Hypothalamus (tissue), 51 donors: ENCODE results near the gene KCNG3.
"Not testable (repeated sequence)": the region's sequence is repeated elsewhere in the genome, so short reads cannot be mapped to it uniquely, and the experiment has no call there.

Experiments used
- DNase-seq, 51 donors: peaks; one replicate each; lab custom pipeline; 2025; lab: John Stamatoyannopoulos, UW

The KCNG3 gene

DNA sequence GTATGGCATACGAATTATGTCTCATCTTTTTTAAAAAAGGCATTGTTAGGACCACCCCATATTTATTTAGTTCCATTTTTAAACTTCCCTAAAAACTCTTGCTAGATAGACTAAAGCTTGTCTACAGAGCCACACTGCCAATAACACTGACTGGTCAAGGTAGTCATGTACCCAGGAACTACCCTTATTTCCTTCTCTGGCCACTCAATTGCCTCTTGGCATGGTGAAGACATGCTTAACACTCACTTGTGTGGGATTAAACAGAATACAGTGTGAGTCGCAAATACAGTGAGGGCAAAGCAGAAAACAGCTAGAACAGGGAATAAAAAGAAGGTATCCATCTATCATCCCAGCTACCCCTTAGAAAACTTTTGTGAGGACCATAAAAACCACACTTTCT, 57.4 kb downstream of the KCNG3 start:
- DNase-seq: no peak

DNA sequence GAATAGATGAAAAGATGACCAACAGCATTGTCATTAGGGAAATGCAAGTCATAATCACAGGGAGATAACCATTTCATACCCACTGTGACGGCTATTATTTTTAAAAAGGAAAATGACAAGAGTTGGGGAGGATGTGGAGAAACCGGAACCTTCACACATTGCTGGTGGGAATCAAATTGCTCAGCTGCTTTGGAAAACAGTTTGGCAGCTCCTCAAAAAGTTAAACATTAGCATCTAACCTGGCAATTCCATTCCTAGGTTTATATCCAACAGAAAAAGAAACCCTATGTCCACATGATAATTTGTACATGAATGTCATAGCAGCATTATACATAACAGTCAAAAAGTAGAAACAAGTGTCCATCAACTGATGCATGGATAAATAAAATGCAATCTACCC, 58.2 kb downstream of the KCNG3 start:
- DNase-seq: no peak

DNA sequence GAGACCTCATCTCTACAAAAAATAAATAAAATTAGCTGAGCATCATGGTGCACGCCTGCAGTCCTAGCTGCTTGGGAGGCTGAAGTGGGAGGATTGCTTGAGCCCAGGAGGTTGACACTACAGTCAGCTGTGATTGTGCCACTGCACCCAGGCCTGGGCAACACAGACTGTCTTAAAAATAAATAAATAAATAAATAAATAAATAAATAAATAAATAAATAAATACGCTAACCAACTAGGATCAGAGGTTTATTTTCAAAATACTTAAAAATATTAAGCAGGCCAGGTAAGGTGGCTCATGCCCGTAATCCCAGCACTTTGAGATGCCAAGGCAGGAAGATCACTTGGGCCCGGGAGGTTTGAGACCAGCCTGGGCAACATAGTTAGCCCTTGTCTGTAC, 63.6 kb downstream of the KCNG3 start:
- DNase-seq: no peak

DNA sequence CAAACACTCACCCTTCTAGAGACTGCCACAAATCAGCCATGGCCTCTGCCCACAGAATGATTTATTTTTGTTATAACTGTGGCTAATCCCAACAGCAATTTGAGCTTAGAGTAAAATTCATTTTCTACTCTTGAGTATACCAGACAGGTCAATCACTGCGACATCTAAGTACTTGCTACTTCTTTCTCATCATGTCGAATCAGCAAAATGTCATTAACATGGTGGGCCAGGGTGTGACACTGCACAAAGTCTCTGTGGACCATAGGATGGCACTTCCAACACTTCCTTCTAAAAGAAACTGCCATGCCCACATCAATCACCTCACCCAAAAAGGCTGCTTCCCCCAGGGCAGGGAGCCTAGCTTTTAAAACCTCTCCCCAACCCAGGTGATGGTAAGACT, 64.4 kb downstream of the KCNG3 start:
- no peak for DNase-seq

DNA sequence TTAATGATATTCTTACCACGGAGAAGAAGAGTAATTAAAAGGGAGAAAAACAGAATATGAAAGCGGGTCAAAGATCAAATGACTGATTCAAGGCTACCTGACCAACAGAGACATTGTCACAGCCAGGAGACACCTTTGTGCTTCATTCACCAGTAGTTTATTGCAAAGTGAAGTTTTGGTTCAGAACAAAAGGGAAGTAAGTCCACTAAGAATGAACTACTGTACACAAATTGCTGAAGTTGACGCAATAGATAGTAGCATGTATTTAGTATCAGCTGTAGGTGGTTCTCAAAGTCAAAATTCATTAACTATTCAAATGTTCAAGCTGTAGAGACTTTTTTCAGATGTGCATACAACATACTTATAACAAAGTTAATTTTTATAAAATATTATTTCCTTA, 68.1 kb downstream of the KCNG3 start:
- DNase-seq: no peak

DNA sequence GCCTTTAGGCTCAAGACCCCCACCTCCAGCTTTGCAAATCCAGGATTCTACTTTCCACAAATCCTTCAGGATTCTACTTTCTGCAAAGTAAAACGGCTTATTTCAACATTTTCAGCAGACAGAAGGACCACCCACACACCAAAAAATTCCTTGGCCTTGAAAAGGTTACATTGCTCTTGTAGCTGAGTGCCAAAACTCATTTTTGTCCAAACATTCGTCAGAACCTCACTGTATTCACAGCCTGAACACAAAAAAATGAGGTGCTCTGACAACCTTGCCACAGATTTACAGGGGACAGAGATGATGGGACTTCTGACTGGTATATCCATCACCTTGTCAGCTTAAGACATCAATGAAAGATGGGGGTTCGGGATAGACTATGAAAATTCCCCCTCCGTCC, 69.7 kb downstream of the KCNG3 start:
- DNase-seq: no peak

DNA sequence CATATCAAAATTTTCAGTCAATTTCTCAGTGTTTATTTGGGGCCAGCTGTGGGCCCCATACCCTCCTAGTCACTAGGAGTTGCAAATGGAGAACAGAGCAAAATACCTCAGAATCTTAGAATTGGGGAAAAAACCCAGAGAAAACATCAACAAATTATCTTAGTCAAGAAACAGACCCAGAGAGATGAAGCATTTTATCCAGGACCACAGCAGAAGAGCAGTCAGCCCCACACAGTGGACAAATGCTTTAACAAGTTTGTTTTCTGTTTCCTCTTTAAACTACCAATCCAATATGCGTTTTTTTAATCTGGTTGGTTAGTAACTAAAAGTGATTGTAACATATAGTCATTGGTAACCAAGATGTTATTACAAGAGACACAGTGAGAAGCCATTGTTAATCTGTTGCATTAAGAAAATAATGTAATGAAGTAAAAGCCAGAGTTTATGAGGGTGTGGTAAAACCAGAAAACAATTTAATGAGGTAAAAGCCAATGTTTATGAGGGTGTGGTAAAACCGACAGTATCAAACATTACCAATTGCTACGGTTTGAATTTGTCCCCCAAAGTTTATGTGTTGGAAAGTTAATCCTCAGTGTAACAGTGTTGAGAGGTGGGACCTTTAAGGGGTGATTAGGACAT, 72.1 kb downstream of the KCNG3 start:
- no peak for DNase-seq

DNA sequence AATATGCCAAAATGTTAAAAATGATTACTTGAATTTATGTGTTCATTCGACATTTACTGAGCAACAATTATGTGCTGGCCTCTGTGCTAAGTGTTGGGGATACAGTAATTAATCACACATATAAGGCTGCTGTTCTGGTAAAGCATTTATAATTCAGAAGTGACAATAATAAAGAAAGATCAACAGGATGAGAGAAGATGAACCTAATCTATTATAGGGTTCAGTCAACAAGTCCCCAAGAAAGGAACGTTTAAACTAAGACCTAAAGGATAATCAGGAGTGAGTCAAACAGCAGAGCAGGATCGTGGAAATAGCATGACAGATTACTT, 72.7 kb downstream of the KCNG3 start:
- DNase-seq: no peak

DNA sequence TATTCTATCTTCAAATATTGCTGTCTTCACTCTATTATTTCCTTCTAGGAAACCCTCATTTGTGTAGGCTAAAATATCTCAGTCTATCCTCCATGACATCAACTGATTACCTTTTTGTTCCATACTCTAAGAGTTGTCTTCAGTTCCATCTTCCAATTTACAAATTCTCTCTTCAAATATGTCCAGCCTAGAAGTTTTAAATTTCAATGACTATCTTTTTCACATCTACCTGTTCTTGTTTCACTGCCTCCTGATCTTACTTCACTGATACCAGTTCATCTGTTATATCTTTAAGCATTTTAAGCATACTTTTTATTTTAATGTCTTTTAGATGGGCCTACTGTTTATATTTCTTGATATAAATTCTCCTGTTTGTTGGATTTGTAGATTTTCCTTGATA, 79.1 kb downstream of the KCNG3 start:
- no peak for DNase-seq

DNA sequence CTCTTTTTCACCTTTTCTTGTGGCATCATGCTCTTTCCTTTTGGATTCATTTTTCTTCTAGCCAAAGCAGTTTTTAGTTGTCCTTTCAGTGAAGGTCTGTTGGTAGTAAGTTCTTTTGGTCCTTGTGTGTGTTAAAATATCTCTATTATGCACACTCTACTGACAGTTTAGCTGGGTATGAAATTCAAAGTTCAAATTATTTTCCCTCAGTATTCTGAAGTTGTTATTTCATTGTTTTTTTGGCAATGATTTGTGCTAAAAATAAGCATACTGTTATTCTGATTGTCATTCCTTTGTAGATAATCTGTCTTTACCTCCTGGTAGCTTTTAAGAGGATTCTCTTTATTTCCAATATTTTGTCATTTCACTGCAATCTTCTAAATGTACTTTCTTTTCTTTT, 79.6 kb downstream of the KCNG3 start:
- no peak for DNase-seq

DNA sequence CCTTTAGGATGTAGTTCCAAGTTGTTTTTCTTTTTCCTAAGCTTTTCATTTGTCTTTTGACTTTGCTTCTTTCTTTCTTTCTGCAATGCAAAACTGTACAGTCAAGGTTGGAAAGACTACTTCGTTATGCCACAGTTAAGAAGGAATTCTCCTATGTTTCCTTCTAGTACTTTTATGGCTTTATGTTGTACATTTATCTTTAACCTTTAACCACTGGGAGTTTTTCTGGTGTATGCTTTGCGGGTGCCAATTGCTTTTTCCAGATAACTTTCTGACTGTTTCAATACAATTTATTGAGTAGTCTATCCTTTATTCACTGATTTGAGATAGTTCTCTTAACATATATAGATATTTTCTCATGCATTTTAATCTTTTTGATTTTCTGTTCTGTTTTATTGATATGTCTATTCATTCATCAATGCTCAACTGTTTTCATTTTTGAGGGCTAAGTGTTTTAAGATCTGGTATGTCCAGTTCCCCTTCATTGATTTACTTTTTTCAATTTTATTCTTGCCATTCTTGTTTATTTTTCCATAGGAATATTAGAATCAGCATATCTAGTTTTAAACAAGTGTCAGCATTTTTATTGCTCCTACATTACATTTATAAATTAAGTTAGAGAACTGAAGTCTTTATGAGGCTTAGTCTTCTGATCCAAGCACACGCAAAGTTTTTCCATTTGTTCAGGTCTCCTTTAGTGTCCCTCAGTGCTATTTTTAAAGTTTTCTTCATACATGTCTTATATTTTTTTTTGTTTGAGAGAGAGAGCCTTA, 82.9 kb downstream of the KCNG3 start:
- DNase-seq: no peak

DNA sequence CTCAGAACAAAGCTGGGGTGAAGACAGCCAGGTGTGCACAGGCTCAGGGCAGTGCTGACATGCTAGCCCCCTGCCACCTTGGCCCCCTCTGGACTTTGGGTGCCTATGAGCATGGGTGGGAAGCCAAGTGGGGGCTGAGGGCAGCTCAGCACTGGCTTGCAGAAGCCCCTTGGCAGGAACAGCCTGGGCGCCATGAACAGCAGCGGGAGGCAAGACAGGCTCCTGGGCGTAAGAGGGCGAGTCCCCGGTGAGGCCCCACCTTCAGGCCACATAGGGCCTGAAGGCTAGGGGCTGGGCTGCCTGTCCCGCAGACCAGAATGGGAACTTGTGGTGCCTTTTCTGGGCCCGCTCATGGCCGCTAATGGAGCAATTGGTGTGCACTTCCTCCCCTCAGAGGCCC, 85.8 kb downstream of the KCNG3 start:
- no peak for DNase-seq

DNA sequence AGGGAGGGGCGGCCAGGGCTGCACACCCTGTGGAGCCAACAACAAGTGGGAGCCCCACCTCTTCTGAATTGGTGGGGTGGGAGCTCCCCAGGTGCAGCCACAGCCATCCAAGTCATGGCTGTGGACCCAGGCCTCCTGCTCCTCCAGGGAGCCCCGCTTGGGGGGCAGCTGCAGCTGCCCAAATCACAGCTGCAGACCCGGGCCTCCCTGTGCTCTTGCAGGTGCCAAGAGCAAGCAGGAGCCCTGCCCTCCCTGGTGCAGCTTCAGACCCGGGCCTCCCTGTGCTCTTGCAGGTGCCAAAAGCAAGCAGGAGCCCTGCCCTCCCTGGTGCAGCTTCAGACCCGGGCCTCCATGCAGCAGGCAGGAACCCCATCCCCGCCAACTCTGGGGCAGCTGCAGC, 86.3 kb downstream of the KCNG3 start:
- no peak for DNase-seq

DNA sequence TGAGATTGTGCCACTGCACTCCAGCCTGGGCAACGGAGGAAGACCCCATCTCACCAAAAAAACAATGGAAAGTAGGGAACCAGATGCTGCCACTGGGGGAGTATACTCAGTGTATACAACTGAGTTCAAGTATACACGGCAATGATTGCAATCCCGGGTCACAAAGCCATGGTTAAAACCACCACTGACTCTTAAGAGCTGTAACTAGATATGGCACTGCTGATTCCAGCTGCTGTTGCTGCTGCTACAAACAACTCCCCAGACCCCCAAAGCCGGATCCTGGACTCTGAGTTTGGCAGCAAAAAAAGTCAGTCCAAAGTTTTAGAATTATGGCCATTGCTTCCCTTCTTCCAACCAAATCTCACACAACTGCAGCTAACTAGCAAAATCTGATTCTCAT, 89.1 kb downstream of the KCNG3 start:
- no peak for DNase-seq

DNA sequence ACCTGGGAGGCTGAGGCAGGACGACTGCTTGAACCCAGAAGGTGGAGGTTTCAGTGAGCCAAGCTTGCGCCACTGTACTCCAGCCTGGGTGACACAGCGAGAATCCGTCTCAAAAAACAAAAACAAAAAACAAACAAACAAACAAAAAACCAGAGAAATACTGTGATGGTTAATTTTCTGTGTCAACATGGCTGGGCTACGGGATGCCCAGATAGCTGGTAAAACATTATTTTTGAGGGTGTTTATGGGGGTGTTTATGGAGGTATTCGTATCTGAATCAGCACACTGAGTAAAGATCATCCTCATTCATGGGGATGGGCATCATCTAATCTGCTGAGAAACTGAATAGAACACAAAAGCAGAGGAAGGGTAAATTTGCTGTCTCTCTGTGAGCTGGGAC, 92.0 kb downstream of the KCNG3 start:
- DNase-seq: no peak

DNA sequence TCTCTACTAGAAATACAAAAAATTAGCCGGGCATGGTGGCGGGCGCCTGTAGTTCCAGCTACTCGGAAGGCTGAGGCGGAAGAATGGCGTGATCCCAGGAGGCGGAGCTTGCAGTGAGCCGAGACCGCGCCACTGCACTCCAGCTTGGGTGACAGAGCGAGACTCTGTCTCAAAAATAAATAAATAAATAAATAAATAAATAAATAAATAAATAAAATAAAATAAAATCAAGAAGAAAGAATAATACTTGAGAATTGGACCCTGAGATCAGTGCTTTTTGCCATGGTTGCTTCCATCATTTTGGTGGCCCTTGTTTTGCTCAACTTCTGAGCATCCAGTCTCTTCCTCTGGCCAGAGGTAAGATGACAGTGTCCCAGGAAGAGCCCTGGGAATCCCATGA, 95.7 kb downstream of the KCNG3 start:
- not testable (repeated sequence) for DNase-seq

DNA sequence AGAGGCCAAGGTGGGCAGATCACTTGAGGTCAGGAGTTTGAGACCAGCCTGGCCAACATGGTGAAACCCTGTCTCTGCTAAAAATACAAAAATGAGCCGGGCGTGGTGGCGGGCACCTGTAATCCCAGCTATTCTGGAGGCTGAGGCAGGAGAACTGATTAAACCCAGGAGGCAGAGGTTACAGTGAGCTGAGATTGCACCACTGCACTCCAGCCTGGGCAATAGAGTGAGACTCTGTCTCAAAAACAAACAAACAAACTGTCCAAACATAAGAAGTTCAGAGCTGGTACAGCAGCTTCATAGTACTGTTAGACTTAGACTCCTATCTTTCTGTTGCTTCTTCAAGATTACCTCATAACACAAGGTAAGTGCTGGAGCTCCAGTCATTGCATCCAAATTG, 100.5 kb downstream of the KCNG3 start:
- DNase-seq: not testable (repeated sequence)

DNA sequence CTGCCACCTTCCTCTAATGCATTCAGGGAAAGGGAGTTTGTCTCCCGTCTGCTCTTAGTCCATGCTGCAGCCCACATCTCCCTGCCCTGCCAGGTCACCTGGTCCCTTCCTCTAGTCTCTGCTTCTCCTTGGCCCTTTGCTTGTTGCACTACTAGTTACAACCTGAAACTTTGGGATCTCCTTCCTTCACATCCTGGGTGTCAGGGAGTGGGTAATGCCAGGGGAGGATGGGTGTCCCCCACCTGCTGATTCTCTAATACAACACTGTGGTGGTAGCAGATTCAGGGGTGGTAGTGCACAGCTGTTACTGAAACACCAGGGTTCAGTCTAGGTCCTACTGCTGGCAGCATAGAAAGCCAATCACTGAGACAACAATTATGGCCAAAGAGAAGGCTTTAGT, 101.6 kb downstream of the KCNG3 start:
- DNase-seq: no peak
